ENCODE measurements around the gene NEK10.

DNA sequence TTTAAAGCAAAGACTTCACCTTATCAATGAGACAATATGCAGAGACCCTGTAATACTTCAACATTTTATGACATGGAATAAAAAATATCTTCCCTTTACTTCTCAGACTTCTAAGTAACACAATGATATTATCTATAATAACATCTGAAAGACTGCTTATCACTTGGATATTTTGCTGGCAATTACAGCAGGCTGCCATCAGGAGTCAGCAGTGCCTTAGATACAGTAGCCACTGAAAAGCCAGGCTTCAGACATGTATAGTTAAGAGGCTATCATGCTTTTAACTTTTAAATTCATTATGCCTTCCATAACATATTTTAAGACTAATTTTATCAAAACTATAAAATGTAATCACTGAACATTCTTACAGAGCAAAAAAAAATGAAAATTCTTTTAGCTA is 227.5 kb downstream of the NEK10 start:
- TF ChIP-seq, protein P1, sequence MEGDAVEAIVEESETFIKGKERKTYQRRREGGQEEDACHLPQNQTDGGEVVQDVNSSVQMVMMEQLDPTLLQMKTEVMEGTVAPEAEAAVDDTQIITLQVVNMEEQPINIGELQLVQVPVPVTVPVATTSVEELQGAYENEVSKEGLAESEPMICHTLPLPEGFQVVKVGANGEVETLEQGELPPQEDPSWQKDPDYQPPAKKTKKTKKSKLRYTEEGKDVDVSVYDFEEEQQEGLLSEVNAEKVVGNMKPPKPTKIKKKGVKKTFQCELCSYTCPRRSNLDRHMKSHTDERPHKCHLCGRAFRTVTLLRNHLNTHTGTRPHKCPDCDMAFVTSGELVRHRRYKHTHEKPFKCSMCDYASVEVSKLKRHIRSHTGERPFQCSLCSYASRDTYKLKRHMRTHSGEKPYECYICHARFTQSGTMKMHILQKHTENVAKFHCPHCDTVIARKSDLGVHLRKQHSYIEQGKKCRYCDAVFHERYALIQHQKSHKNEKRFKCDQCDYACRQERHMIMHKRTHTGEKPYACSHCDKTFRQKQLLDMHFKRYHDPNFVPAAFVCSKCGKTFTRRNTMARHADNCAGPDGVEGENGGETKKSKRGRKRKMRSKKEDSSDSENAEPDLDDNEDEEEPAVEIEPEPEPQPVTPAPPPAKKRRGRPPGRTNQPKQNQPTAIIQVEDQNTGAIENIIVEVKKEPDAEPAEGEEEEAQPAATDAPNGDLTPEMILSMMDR (IDR thresholded peaks at IDR 0.05), result no peak
- TF ChIP-seq POLR2A (IDR thresholded peaks at IDR 0.05), result no peak

Measured in adrenal gland (tissue), 5 donors.